ENCODE data around the gene CHST11.

DNA sequence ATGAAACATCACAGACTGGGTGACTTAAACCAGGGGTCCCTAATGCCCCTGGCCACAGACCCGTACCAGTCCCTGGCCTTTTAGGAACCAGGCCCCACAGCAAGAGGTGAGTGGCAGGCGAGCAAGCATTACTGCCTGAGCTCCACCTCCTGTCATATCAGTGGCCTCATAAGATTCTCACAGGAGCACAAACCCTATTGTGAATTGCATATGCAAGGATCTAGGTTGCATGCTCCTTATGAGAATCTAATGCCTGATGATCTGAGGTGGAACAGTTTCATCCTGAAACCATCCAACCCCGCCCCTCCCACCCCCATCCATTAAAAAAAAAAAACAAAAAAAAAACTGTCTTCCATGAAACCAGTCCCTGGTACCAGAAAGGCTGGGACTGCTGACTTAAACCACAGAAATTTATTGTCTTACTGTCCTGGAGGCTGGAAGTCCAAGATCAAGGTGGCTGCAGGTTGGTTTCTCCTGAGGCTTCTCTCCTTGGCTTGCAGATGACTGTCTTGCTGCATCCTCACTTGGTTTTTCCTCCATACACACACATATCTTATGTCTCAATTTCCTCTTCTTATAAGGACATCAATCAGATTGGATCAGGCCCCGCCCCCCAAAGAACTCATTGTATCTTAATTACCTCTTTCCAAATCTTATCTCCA, 235.9 kb downstream of the CHST11 start:
- TF ChIP-seq, protein P1, sequence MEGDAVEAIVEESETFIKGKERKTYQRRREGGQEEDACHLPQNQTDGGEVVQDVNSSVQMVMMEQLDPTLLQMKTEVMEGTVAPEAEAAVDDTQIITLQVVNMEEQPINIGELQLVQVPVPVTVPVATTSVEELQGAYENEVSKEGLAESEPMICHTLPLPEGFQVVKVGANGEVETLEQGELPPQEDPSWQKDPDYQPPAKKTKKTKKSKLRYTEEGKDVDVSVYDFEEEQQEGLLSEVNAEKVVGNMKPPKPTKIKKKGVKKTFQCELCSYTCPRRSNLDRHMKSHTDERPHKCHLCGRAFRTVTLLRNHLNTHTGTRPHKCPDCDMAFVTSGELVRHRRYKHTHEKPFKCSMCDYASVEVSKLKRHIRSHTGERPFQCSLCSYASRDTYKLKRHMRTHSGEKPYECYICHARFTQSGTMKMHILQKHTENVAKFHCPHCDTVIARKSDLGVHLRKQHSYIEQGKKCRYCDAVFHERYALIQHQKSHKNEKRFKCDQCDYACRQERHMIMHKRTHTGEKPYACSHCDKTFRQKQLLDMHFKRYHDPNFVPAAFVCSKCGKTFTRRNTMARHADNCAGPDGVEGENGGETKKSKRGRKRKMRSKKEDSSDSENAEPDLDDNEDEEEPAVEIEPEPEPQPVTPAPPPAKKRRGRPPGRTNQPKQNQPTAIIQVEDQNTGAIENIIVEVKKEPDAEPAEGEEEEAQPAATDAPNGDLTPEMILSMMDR (IDR thresholded peaks at IDR 0.05), result no peak
- TF ChIP-seq POLR2A (IDR thresholded peaks at IDR 0.05), result no peak

Measured in ovary (tissue), 3 donors.